ENCODE data around the gene CZIB.
A peak's percentile ranks its signal among the peaks of the same experiment; 100 is the strongest.

The CZIB gene

GRCh38 chr1:53198241-53198651 lies 22.2 kb downstream of the CZIB start:
- Histone ChIP-seq H3K9ac (ENCODE audit: low read length) (peak overlapping the region; percentile 8), H2AK5ac (ENCODE audit: low read length) (no peak overlapping the region), H3K4ac (ENCODE audit: low read depth, low read length) (no peak overlapping the region), H2BK15ac (replicated peaks; ENCODE audit: low read depth) (no peak overlapping the region), H3K79me2 (ENCODE audit: control insufficient read depth, insufficient read depth, low read length) (no peaks in the 10 kb centered on the region), H3K27me3 (ENCODE audit: insufficient read depth, low read length, poor library complexity) (no peaks in the 10 kb centered on the region), H3K18ac (ENCODE audit: low read length) (no peak overlapping the region), H3K56ac (ENCODE audit: low read length) (peak overlapping the region; percentile 3), H2BK120ac (ENCODE audit: low read depth, low read length) (no peak overlapping the region), H4K8ac (ENCODE audit: low read depth, low read length) (no peak overlapping the region), H3K4me2 (ENCODE audit: low read length) (no peak overlapping the region), H4K5ac (ENCODE audit: low read length) (no peak overlapping the region), H3K4me1 (ENCODE audit: control insufficient read depth, low read depth, low read length) (no peaks in the 10 kb centered on the region), H3K4me3 (ENCODE audit: low read length) (no peak overlapping the region), H3K79me1 (ENCODE audit: low read length) (no peaks in the 10 kb centered on the region), H3K27ac (ENCODE audit: low read depth, low read length) (no peak overlapping the region), H3K36me3 (ENCODE audit: control insufficient read depth, insufficient read depth, low read length) (no peaks in the 10 kb centered on the region), H3K23ac (ENCODE audit: low read length) (no peak overlapping the region), H2BK5ac (ENCODE audit: low read length) (no peak overlapping the region)
- WGBS (ENCODE audit: extremely low coverage, insufficient coverage, low lambda C conversion rate), result no CpG with 5 or more reads among the region's 4 CpGs
- DNase-seq, result no peak

GRCh38 chr1:53197291-53198200 lies 22.9 kb downstream of the CZIB start:
- H3K56ac ChIP-seq (ENCODE audit: low read length), result peak overlapping the region; percentile 91
- no peaks in the 10 kb centered on the region for H3K36me3 ChIP-seq (ENCODE audit: control insufficient read depth, insufficient read depth, low read length)
- H2BK5ac ChIP-seq (ENCODE audit: low read length), result no peak overlapping the region
- DNase-seq, result peak; percentile 46
- H3K4ac ChIP-seq (ENCODE audit: low read depth, low read length), result peak overlapping the region; percentile 65
- peak overlapping the region; percentile 87 for H3K27ac ChIP-seq (ENCODE audit: low read depth, low read length)
- H3K27me3 ChIP-seq (ENCODE audit: insufficient read depth, low read length, poor library complexity), result no peaks in the 10 kb centered on the region
- H4K8ac ChIP-seq (ENCODE audit: low read depth, low read length), result no peak overlapping the region
- no peaks in the 10 kb centered on the region for H3K4me1 ChIP-seq (ENCODE audit: control insufficient read depth, low read depth, low read length)
- H4K5ac ChIP-seq (ENCODE audit: low read length), result no peak overlapping the region
- peak overlapping the region; percentile 92 for H3K9ac ChIP-seq (ENCODE audit: low read length)
- no peak overlapping the region for H2BK15ac ChIP-seq (replicated peaks; ENCODE audit: low read depth)
- H3K23ac ChIP-seq (ENCODE audit: low read length), result no peak overlapping the region
- no CpG with 5 or more reads among the region's 13 CpGs for WGBS (ENCODE audit: extremely low coverage, insufficient coverage, low lambda C conversion rate)
- H3K4me3 ChIP-seq (ENCODE audit: low read length), result peak overlapping the region; percentile 50
- no peaks in the 10 kb centered on the region for H3K79me1 ChIP-seq (ENCODE audit: low read length)
- no peak overlapping the region for H2BK120ac ChIP-seq (ENCODE audit: low read depth, low read length)
- H3K18ac ChIP-seq (ENCODE audit: low read length), result peak overlapping the region; percentile 96
- no peak overlapping the region for H2AK5ac ChIP-seq (ENCODE audit: low read length)
- H3K4me2 ChIP-seq (ENCODE audit: low read length), result peak overlapping the region; percentile 67
- H3K79me2 ChIP-seq (ENCODE audit: control insufficient read depth, insufficient read depth, low read length), result no peaks in the 10 kb centered on the region

GRCh38 chr1:53196485-53197290 lies 23.7 kb downstream of the CZIB start, which contains the start of gene CPT2:
Gene CPT2, plus strand, starts transcription at chr1:53196824. Its CDS starts 120 bp downstream, at chr1:53196944.
- Histone ChIP-seq H3K27me3 (ENCODE audit: insufficient read depth, low read length, poor library complexity) (no peaks in the 10 kb centered on the region), H3K4me2 (ENCODE audit: low read length) (peak within 1 kb of the TSS; percentile 67), H2BK15ac (replicated peaks; ENCODE audit: low read depth) (no peak within 1 kb of the TSS), H3K23ac (ENCODE audit: low read length) (no peak within 1 kb of the TSS), H3K79me1 (ENCODE audit: low read length) (no peaks in the 10 kb centered on the region), H3K27ac (ENCODE audit: low read depth, low read length) (peak within 1 kb of the TSS; percentile 87), H2BK120ac (ENCODE audit: low read depth, low read length) (no peak within 1 kb of the TSS), H3K56ac (ENCODE audit: low read length) (peak within 1 kb of the TSS; percentile 91), H3K4ac (ENCODE audit: low read depth, low read length) (peak within 1 kb of the TSS; percentile 65), H3K79me2 (ENCODE audit: control insufficient read depth, insufficient read depth, low read length) (no peaks in the 10 kb centered on the region), H4K5ac (ENCODE audit: low read length) (no peak within 1 kb of the TSS), H3K18ac (ENCODE audit: low read length) (peak within 1 kb of the TSS; percentile 96), H3K36me3 (ENCODE audit: control insufficient read depth, insufficient read depth, low read length) (no peaks in the 10 kb centered on the region), H3K9ac (ENCODE audit: low read length) (peak within 1 kb of the TSS; percentile 92), H2BK5ac (ENCODE audit: low read length) (no peak within 1 kb of the TSS), H3K4me3 (ENCODE audit: low read length) (peak within 1 kb of the TSS; percentile 50), H2AK5ac (ENCODE audit: low read length) (no peak within 1 kb of the TSS), H3K4me1 (ENCODE audit: control insufficient read depth, low read depth, low read length) (no peaks in the 10 kb centered on the region), H4K8ac (ENCODE audit: low read depth, low read length) (peak within 1 kb of the TSS; percentile 100)
- no CpG with 5 or more reads among the region's 57 CpGs for WGBS (ENCODE audit: extremely low coverage, insufficient coverage, low lambda C conversion rate)
- peak; percentile 96 for DNase-seq

GRCh38 chr1:53196017-53196484 lies 24.4 kb downstream of the CZIB start:
- WGBS (ENCODE audit: extremely low coverage, insufficient coverage, low lambda C conversion rate), result no CpG with 5 or more reads among the region's 9 CpGs
- Histone ChIP-seq H3K4me1 (ENCODE audit: control insufficient read depth, low read depth, low read length) (no peaks in the 10 kb centered on the region), H3K23ac (ENCODE audit: low read length) (no peak overlapping the region), H3K18ac (ENCODE audit: low read length) (no peak overlapping the region), H3K79me2 (ENCODE audit: control insufficient read depth, insufficient read depth, low read length) (no peaks in the 10 kb centered on the region), H3K4me3 (ENCODE audit: low read length) (no peak overlapping the region), H4K5ac (ENCODE audit: low read length) (no peak overlapping the region), H3K4me2 (ENCODE audit: low read length) (peak overlapping the region; percentile 23), H2BK15ac (replicated peaks; ENCODE audit: low read depth) (no peak overlapping the region), H3K36me3 (ENCODE audit: control insufficient read depth, insufficient read depth, low read length) (no peaks in the 10 kb centered on the region), H3K9ac (ENCODE audit: low read length) (peak overlapping the region; percentile 69), H3K27ac (ENCODE audit: low read depth, low read length) (no peak overlapping the region), H3K4ac (ENCODE audit: low read depth, low read length) (no peak overlapping the region), H2AK5ac (ENCODE audit: low read length) (no peak overlapping the region), H2BK5ac (ENCODE audit: low read length) (no peak overlapping the region), H3K27me3 (ENCODE audit: insufficient read depth, low read length, poor library complexity) (no peaks in the 10 kb centered on the region), H4K8ac (ENCODE audit: low read depth, low read length) (no peak overlapping the region), H3K56ac (ENCODE audit: low read length) (peak overlapping the region; percentile 63), H3K79me1 (ENCODE audit: low read length) (no peaks in the 10 kb centered on the region), H2BK120ac (ENCODE audit: low read depth, low read length) (no peak overlapping the region)
- no peak for DNase-seq

GRCh38 chr1:53195246-53196016 lies 25.0 kb downstream of the CZIB start:
- no peak overlapping the region for H2BK5ac ChIP-seq (ENCODE audit: low read length)

More at GRCh38 chr1:53195246-53196016, 25.0 kb downstream of the CZIB start:
- Histone ChIP-seq H3K4me2 (ENCODE audit: low read length) (no peak overlapping the region), H3K36me3 (ENCODE audit: control insufficient read depth, insufficient read depth, low read length) (no peaks in the 10 kb centered on the region), H3K79me2 (ENCODE audit: control insufficient read depth, insufficient read depth, low read length) (no peaks in the 10 kb centered on the region), H3K4me3 (ENCODE audit: low read length) (no peak overlapping the region), H4K5ac (ENCODE audit: low read length) (no peak overlapping the region), H3K79me1 (ENCODE audit: low read length) (no peaks in the 10 kb centered on the region), H3K56ac (ENCODE audit: low read length) (no peak overlapping the region), H2BK15ac (replicated peaks; ENCODE audit: low read depth) (no peak overlapping the region), H3K27me3 (ENCODE audit: insufficient read depth, low read length, poor library complexity) (no peaks in the 10 kb centered on the region), H3K9ac (ENCODE audit: low read length) (no peak overlapping the region), H4K8ac (ENCODE audit: low read depth, low read length) (no peak overlapping the region), H2BK120ac (ENCODE audit: low read depth, low read length) (no peak overlapping the region), H3K4ac (ENCODE audit: low read depth, low read length) (no peak overlapping the region), H3K4me1 (ENCODE audit: control insufficient read depth, low read depth, low read length) (peaks cover 3% of the 10 kb centered on the region), H3K23ac (ENCODE audit: low read length) (no peak overlapping the region), H3K27ac (ENCODE audit: low read depth, low read length) (no peak overlapping the region), H3K18ac (ENCODE audit: low read length) (no peak overlapping the region), H2AK5ac (ENCODE audit: low read length) (no peak overlapping the region)
- no CpG with 5 or more reads among the region's 11 CpGs for WGBS (ENCODE audit: extremely low coverage, insufficient coverage, low lambda C conversion rate)
- DNase-seq, result no peak

Measured in mesendoderm (in vitro differentiated cells).